CD14-positive monocyte (primary cell): ENCODE data around the gene PCSK4. TPM values are rescaled to one million over a fixed set of nuclear protein-coding genes. Genes with fewer than 3 reads are reported as not detected.
A peak's percentile ranks its signal among the peaks of the same experiment; 100 is the strongest.

ENCODE experiments used
- DNase-seq, 3 donors: peaks; one replicate each; pipeline ENCODE4 v3.0.0-alpha.2; 2011 to 2022
- H2AFZ ChIP-seq: 2 replicates; pipeline ENCODE4 v1.6.0; 2012; ENCODE audit warnings: mild to moderate bottlenecking, low read depth, low read length, inconsistent platforms; ENCODE audit not compliant: insufficient read depth, poor library complexity, severe bottlenecking
- H3K27ac ChIP-seq, 2 donors: 1 replicate in 1 of 2; 2 replicates in 1 of 2; pipeline ENCODE4 v1.5.1; 2012 to 2013; ENCODE audit warnings: low read length in 2 of 2, control low read depth in 1 of 2, inconsistent platforms in 1 of 2, low read depth in 1 of 2, mild to moderate bottlenecking in 1 of 2
- H3K27me3 ChIP-seq, 2 donors: one replicate each; pipeline versions ENCODE4 v1.6.0 to v1.6.1; 2011 to 2013; ENCODE audit warnings: low read length in 2 of 2; ENCODE audit not compliant: control insufficient read depth in 2 of 2, insufficient read depth in 2 of 2
- H3K36me3 ChIP-seq, 2 donors: replicated peaks in 1 of 2; 1 replicate in 1 of 2; 2 replicates in 1 of 2; pipeline versions ENCODE4 v1.5.1 to v1.6.1; 2012 to 2013; ENCODE audit warnings: low read length in 2 of 2, control low read depth in 1 of 2, inconsistent platforms in 1 of 2, mild to moderate bottlenecking in 1 of 2; ENCODE audit not compliant: insufficient read depth in 2 of 2, control insufficient read depth in 1 of 2
- H3K4me1 ChIP-seq, 2 donors: 1 replicate in 1 of 2; 2 replicates in 1 of 2; pipeline versions ENCODE4 v1.5.1 to v1.6.1; 2012 to 2013; ENCODE audit warnings: low read length in 2 of 2, control low read depth in 1 of 2, inconsistent platforms in 1 of 2, mild to moderate bottlenecking in 1 of 2, moderate library complexity in 1 of 2; ENCODE audit not compliant: insufficient read depth in 2 of 2, control insufficient read depth in 1 of 2
- H3K4me2 ChIP-seq: replicated peaks from 2 replicates; pipeline ENCODE3; 2012; ENCODE audit warnings: low read length, moderate library complexity, mild to moderate bottlenecking; ENCODE audit not compliant: poor library complexity, severe bottlenecking; ENCODE audit errors: extremely low read depth
- H3K4me3 ChIP-seq, 3 experiments: fragments of 200-600 bp in 1 of 3; sonication (generic) in 1 of 3; replicated peaks in 1 of 3; 1 replicate in 2 of 3; 2 replicates in 1 of 3; pipeline ENCODE4 v1.5.1; 2011 to 2013; ENCODE audit warnings: low read length in 3 of 3, mild to moderate bottlenecking in 3 of 3, control low read depth in 2 of 3, low read depth in 2 of 3, inconsistent platforms in 1 of 3, moderate library complexity in 1 of 3
- H3K79me2 ChIP-seq: 2 replicates; pipeline ENCODE4 v1.6.0; 2012; ENCODE audit warnings: mild to moderate bottlenecking, control low read depth, inconsistent platforms, low read length, moderate library complexity; ENCODE audit not compliant: insufficient read depth
- H3K9ac ChIP-seq: 2 replicates; pipeline ENCODE4 v1.6.0; 2017; ENCODE audit warnings: low read length, mild to moderate bottlenecking; ENCODE audit not compliant: insufficient read depth, poor library complexity, severe bottlenecking
- H3K9me3 ChIP-seq, 2 donors: replicated peaks in 1 of 2; 1 replicate in 1 of 2; 2 replicates in 1 of 2; pipeline versions ENCODE4 v1.5.1 to v1.6.1; 2012 to 2013; ENCODE audit warnings: low read length in 2 of 2, control low read depth in 1 of 2; ENCODE audit not compliant: control insufficient read depth in 1 of 2, insufficient read depth in 1 of 2
- H4K20me1 ChIP-seq: 2 replicates; pipeline ENCODE4 v1.6.0; 2012; ENCODE audit warnings: mild to moderate bottlenecking, low read length, control low read depth, moderate library complexity; ENCODE audit not compliant: insufficient read depth
- H3K27ac Mint-ChIP-seq, 7 donors: one replicate each; pipeline ENCODE4 v1.8.0; 2020; ENCODE audit warnings: mild to moderate bottlenecking in 7 of 7, mixed read lengths in 7 of 7, moderate library complexity in 6 of 7, inconsistent platforms in 2 of 7
- H3K27me3 Mint-ChIP-seq, 3 donors: one replicate each; pipeline ENCODE4 v1.8.0; 2021 to 2022; ENCODE audit warnings: low read depth in 3 of 3, mild to moderate bottlenecking in 3 of 3, mixed read lengths in 3 of 3, moderate library complexity in 3 of 3, inconsistent platforms in 1 of 3
- H3K36me3 Mint-ChIP-seq, 2 donors: one replicate each; pipeline ENCODE4 v1.8.0; 2020; ENCODE audit warnings: mixed read lengths in 2 of 2, inconsistent platforms in 1 of 2, mild to moderate bottlenecking in 1 of 2
- H3K4me1 Mint-ChIP-seq: one replicate; pipeline ENCODE4 v1.8.0; 2020; ENCODE audit warnings: mild to moderate bottlenecking, mixed read lengths
- H3K4me3 Mint-ChIP-seq, 2 donors: one replicate each; pipeline ENCODE4 v1.8.0; 2020; ENCODE audit warnings: mild to moderate bottlenecking in 2 of 2, mixed read lengths in 2 of 2, moderate library complexity in 1 of 2
- H3K9me3 Mint-ChIP-seq, 7 donors: one replicate each; pipeline ENCODE4 v1.8.0; 2020 to 2022; ENCODE audit warnings: mixed read lengths in 7 of 7, mild to moderate bottlenecking in 6 of 7, moderate library complexity in 6 of 7, inconsistent platforms in 2 of 7
- WGBS: methylation state at CpG from one replicate; pipeline ENCODE4 v1.1.5; 2013; ENCODE audit warnings: missing lambda C conversion rate; ENCODE audit not compliant: insufficient coverage; 5-methylcytosine and 5-hydroxymethylcytosine counted together
- intact Hi-C, 2 donors: fragments of 100-400 bp; cut with micrococcal nuclease; formaldehyde crosslinking; loops; one replicate each; pipeline versions ENCODE4 v1.15.0 to v1.15.1; 2023
- polyA plus RNA-seq, 3 donors: library from polyadenylated mRNA; depleted of rRNA in 1 of 3; unstranded in 2 of 3; stranded (reverse) in 1 of 3; fragments of 300-500 nt in 2 of 3; fragments of >200 nt in 1 of 3; fragmentation: Illumina TruSeq in 2 of 3; gene quantifications; 1 replicate in 2 of 3; 2 replicates in 1 of 3; pipeline ENCODE4 v1.2.3, GENCODE V29; 2012 to 2021
- TF ChIP-seq, protein P1 (sequence below): fragments of 200-600 bp; IDR thresholded peaks from one replicate; pipeline ENCODE4 v1.8.0; 2022; ENCODE audit warnings: antibody characterized with exemption, mild to moderate bottlenecking

The PCSK4 gene
- polyA plus RNA-seq, 3 donors: 0.34 to 1.0 TPM; not detected in 1

DNA sequence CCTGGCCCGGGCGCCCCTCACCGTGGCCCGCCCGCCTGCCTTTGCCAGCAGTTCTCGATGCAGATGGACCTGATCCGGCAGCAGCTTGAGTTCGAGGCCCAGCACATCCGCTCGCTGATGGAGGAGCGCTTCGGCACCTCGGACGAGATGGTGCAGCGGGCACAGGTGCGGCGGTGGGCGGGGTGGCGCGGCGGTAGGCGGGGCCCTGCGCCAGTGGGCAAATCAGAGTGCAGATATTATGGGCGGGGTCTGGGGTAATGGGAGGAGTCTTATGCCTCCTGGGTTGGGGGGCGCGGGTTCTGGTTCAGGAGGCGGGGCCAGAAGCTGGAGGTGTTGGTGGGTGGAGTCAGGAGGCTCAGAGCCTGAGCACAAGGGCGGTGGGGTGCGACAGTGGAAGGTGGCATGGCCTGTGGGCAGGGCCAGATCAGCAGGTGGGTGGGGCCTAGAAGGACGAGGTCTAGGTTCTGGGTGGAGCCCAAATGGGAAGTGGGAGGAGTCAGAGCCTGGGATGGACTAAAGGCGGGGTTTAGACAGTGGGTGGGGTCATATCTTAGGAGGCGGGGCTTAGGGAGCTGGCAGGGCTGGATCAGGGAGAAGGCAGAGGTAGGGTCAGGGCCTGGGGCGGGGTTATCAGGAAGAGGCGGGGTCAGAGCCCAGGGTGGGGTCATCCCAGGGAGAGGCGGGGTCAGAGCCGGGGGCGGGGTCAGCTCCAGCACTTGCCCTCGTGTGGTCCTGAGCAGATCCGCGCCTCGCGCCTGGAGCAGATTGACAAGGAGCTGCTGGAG lies 34.6 kb downstream of the PCSK4 start:
- Histone ChIP-seq H2AFZ (no peak overlapping the region), H3K4me1 (peaks cover 15 to 20% of the 10 kb centered on the region in 2 donors), H3K4me2 (peak overlapping the region; percentile 34), H3K9me3 (peaks cover 6 to 26% of the 10 kb centered on the region in 2 donors), H3K27ac (no peak overlapping the region), H3K36me3 (no peaks in the 10 kb centered on the region), H3K9ac (no peak overlapping the region), H3K4me3 (no peak overlapping the region), H3K27me3 (peaks cover 32 to 80% of the 10 kb centered on the region in 2 donors), H3K79me2 (no peaks in the 10 kb centered on the region), H4K20me1 (peaks cover 17% of the 10 kb centered on the region)
- DNase-seq: peak; percentile 45 to 73 (median 64)
- Mint-ChIP-seq H3K27ac (peak overlapping the region in 1 of 7 donors; percentile 53), H3K36me3 (peaks cover 11 to 15% of the 10 kb centered on the region in 2 donors), H3K27me3 (peaks cover 74 to 93% (median 87%) of the 10 kb centered on the region in 3 donors), H3K9me3 (peaks cover 7 to 22% (median 11%) of the 10 kb centered on the region in 7 donors), H3K4me1 (peaks cover 18% of the 10 kb centered on the region), H3K4me3 (peak overlapping the region in 1 of 2 donors; percentile 87)
- intact Hi-C loops: no loop called here
- WGBS: 3% methylated on average over 40 of the region's 42 CpGs
- TF ChIP-seq, protein P1, sequence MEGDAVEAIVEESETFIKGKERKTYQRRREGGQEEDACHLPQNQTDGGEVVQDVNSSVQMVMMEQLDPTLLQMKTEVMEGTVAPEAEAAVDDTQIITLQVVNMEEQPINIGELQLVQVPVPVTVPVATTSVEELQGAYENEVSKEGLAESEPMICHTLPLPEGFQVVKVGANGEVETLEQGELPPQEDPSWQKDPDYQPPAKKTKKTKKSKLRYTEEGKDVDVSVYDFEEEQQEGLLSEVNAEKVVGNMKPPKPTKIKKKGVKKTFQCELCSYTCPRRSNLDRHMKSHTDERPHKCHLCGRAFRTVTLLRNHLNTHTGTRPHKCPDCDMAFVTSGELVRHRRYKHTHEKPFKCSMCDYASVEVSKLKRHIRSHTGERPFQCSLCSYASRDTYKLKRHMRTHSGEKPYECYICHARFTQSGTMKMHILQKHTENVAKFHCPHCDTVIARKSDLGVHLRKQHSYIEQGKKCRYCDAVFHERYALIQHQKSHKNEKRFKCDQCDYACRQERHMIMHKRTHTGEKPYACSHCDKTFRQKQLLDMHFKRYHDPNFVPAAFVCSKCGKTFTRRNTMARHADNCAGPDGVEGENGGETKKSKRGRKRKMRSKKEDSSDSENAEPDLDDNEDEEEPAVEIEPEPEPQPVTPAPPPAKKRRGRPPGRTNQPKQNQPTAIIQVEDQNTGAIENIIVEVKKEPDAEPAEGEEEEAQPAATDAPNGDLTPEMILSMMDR: no peak

DNA sequence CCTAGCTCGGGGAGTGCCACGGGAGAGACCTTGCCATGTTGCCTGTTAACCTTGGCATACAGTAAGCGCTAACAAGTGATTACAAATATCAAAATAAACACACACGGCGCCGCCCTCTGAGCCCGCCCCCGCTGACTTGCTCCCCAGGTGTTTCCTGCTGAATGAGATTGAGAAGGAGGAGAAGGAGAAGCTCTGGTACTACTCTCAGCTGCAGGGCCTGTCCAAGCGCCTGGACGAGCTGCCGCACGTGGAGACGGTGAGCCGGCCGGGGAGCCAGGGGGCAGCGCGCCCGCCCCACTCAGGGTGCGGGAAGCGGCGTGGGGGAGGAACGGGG lies 35.2 kb downstream of the PCSK4 start:
- no peak overlapping the region for H2AFZ ChIP-seq
- peaks cover 15 to 20% of the 10 kb centered on the region in 2 donors for H3K4me1 ChIP-seq
- H3K27me3 ChIP-seq: peaks cover 36 to 84% of the 10 kb centered on the region in 2 donors
- Mint-ChIP-seq H3K4me1 (peaks cover 18% of the 10 kb centered on the region), H3K27me3 (peaks cover 77 to 97% (median 91%) of the 10 kb centered on the region in 3 donors), H3K27ac (no peak overlapping the region), H3K4me3 (peak overlapping the region in 1 of 2 donors; percentile 73), H3K9me3 (peaks cover 7 to 25% (median 14%) of the 10 kb centered on the region in 7 donors), H3K36me3 (peaks cover 7 to 15% of the 10 kb centered on the region in 2 donors)
- TF ChIP-seq, protein P1: no peak
- intact Hi-C loops: no loop called here
- H4K20me1 ChIP-seq: peaks cover 12% of the 10 kb centered on the region
- no peak overlapping the region for H3K4me3 ChIP-seq
- no peaks in the 10 kb centered on the region for H3K79me2 ChIP-seq
- no peaks in the 10 kb centered on the region for H3K36me3 ChIP-seq
- no peak overlapping the region for H3K27ac ChIP-seq
- no peak overlapping the region for H3K9ac ChIP-seq
- under 1% methylated on average over 14 of the region's 22 CpGs for WGBS
- H3K4me2 ChIP-seq: peak overlapping the region; percentile 34
- no peak for DNase-seq
- peaks cover 6 to 31% of the 10 kb centered on the region in 2 donors for H3K9me3 ChIP-seq
